HepG2 (cell line): ENCODE data around the gene SLC25A44. TPM values are rescaled to one million over a fixed set of nuclear protein-coding genes. Genes with fewer than 3 reads are reported as not detected.

Source experiments
- ATAC-seq: fragments of 200-7000 bp; cut with Tn5 transposase; 3 replicates; pipeline ENCODE4 v1.9.1; 2020; ENCODE audit warnings: mild to moderate bottlenecking, moderate library complexity
- BruUV-seq: library from RNA; stranded (reverse); fragments of 400-500 nt; replicated peaks from 2 replicates; lab custom pipeline; 2021; lab: Mats Ljungman, UMichigan
- CTCF ChIA-PET: fragments of 300-600 bp; formaldehyde crosslinking; extraction: SDS; loops from one replicate; lab custom pipeline; 2021; ENCODE audit warnings: low total read pairs, inconsistent platforms, low intra/inter-chr PET ratio; lab: Yijun Ruan, JAX
- POLR2A ChIA-PET: fragments of 350-600 bp; sonication (Branson Sonifier 250); formaldehyde crosslinking; loops from one replicate; lab custom pipeline; 2020; ENCODE audit warnings: antibody characterized with exemption, inconsistent platforms; lab: Yijun Ruan, JAX
- DNase-seq: peaks from one replicate; pipeline ENCODE4 v3.0.0-alpha.2; 2015; ENCODE audit warnings: low spot score
- FAIRE-seq: peaks from 3 replicates; lab custom pipeline; 2011; peaks lifted over from hg19 to GRCh38; lab: Jason Lieb, UNC
- H2AFZ ChIP-seq: one replicate; pipeline ENCODE4 v1.6.1; 2011; ENCODE audit warnings: low read length, inconsistent platforms
- H3K27ac ChIP-seq: fragments of 300-600 bp; 3 replicates; pipeline ENCODE4 v1.8.0; 2011; ENCODE audit warnings: mixed run types, mild to moderate bottlenecking, mixed read lengths, low read length, inconsistent platforms; ENCODE audit not compliant: insufficient read depth; ENCODE audit errors: extremely low read length
- H3K27me3 ChIP-seq, 2 experiments: fragments of 200-600 bp in 1 of 2; 2 replicates in 1 of 2; 3 replicates in 1 of 2; pipeline versions ENCODE4 v1.6.0 to v1.8.0; 2011; ENCODE audit warnings: low read length in 2 of 2, mild to moderate bottlenecking in 2 of 2, moderate library complexity in 2 of 2, inconsistent platforms in 1 of 2; ENCODE audit not compliant: insufficient read depth in 2 of 2, control insufficient read depth in 1 of 2
- H3K36me3 ChIP-seq, 2 experiments: fragments of 200-600 bp in 1 of 2; replicated peaks in 1 of 2; 2 replicates in 1 of 2; 3 replicates in 1 of 2; pipeline versions ENCODE4 v1.5.1 to v1.8.0; 2011; ENCODE audit warnings: low read length in 2 of 2, inconsistent platforms in 1 of 2; ENCODE audit not compliant: insufficient read depth in 2 of 2, control insufficient read depth in 1 of 2
- H3K4me1 ChIP-seq: 2 replicates; pipeline ENCODE4 v1.5.1; 2012; ENCODE audit warnings: low read length, inconsistent platforms; ENCODE audit not compliant: insufficient read depth
- H3K4me2 ChIP-seq: 2 replicates; pipeline ENCODE4 v1.6.0; 2011; ENCODE audit warnings: low read depth, low read length, inconsistent platforms
- H3K4me3 ChIP-seq, 3 experiments: fragments of 200-600 bp in 1 of 3; sonication (generic), shearing (Covaris generic) in 1 of 3; replicated peaks in 1 of 3; 2 replicates each; pipeline ENCODE4 v1.5.1; 2011 to 2016; ENCODE audit warnings: low read length in 3 of 3, inconsistent platforms in 2 of 3, low read depth in 2 of 3, mild to moderate bottlenecking in 2 of 3, control low read depth in 1 of 3, mixed read lengths in 1 of 3; ENCODE audit not compliant: insufficient read depth in 1 of 3
- H3K79me2 ChIP-seq: one replicate; pipeline ENCODE4 v1.6.1; 2011; ENCODE audit warnings: low read length, inconsistent platforms; ENCODE audit not compliant: insufficient read depth
- H3K9ac ChIP-seq: 2 replicates; pipeline ENCODE4 v1.6.0; 2011; ENCODE audit warnings: mild to moderate bottlenecking, low read depth, low read length, inconsistent platforms; ENCODE audit not compliant: insufficient read depth
- H3K9me3 ChIP-seq: 2 replicates; pipeline ENCODE4 v1.5.1; 2012; ENCODE audit warnings: mild to moderate bottlenecking, low read length
- H4K20me1 ChIP-seq: 2 replicates; pipeline ENCODE4 v1.6.0; 2011; ENCODE audit warnings: inconsistent platforms, mild to moderate bottlenecking, low read length, moderate library complexity; ENCODE audit not compliant: insufficient read depth
- AGO2 ChIP-seq: fragments of 200-400 bp; formaldehyde crosslinking; optimal IDR thresholded peaks from 2 replicates; pipeline ENCODE3; 2017; ENCODE audit warnings: mild to moderate bottlenecking, low read depth, low read length, moderate library complexity
- ATF1 ChIP-seq: IDR thresholded peaks from 2 replicates; pipeline ENCODE4 v1.6.1; 2016; ENCODE audit warnings: mild to moderate bottlenecking, control low read depth
- BCL3 ChIP-seq: sonication (generic); formaldehyde crosslinking; IDR thresholded peaks from 2 replicates; pipeline ENCODE4 v1.5.1; 2020; ENCODE audit warnings: mild to moderate bottlenecking, missing genetic modification reagents, moderate library complexity
- GATAD2A ChIP-seq: IDR thresholded peaks from 2 replicates; pipeline ENCODE4 v1.6.1; 2016
- HHEX ChIP-seq: IDR thresholded peaks from 2 replicates; pipeline ENCODE4 v1.6.1; 2016; ENCODE audit warnings: control low read depth
- SATB2 ChIP-seq: sonication (generic); formaldehyde crosslinking; IDR thresholded peaks from 2 replicates; pipeline ENCODE4 v1.5.0; 2020; ENCODE audit warnings: missing genetic modification reagents
- SRSF1 ChIP-seq: fragments of 200-400 bp; formaldehyde crosslinking; optimal IDR thresholded peaks from 2 replicates; pipeline ENCODE3; 2017; ENCODE audit warnings: mild to moderate bottlenecking, low read depth, low read length, moderate library complexity
- TP53 ChIP-seq: sonication (generic); formaldehyde crosslinking; conservative IDR thresholded peaks from 2 replicates; pipeline ENCODE4 v1.4.0; 2020; ENCODE audit warnings: missing genetic modification reagents
- USF2 ChIP-seq, 2 experiments: sonication (generic) in 1 of 2; formaldehyde crosslinking in 1 of 2; IDR thresholded peaks; 2 replicates each; pipeline versions ENCODE4 v1.5.1 to v1.6.1; 2011 to 2020; ENCODE audit warnings: borderline replicate concordance in 1 of 2, low read depth in 1 of 2, low read length in 1 of 2, mild to moderate bottlenecking in 1 of 2, missing genetic modification reagents in 1 of 2, moderate library complexity in 1 of 2
- ZNF564 ChIP-seq: sonication (generic); formaldehyde crosslinking; IDR thresholded peaks from 2 replicates; pipeline ENCODE4 v1.8.1; 2023; ENCODE audit warnings: mild to moderate bottlenecking, missing genetic modification reagents
- ZNF770 ChIP-seq: sonication (generic); formaldehyde crosslinking; IDR thresholded peaks from 2 replicates; pipeline ENCODE4 v1.5.0; 2020; ENCODE audit warnings: mild to moderate bottlenecking, missing genetic modification reagents
- whole genome bisulfite sequencing: methylation state at CpG from one replicate; pipeline ENCODE4 v1.1.6; 2017; ENCODE audit warnings: low lambda C conversion rate; 5-methylcytosine and 5-hydroxymethylcytosine counted together
- in situ Hi-C: cut with HindIII; loops from 2 replicates; pipeline ENCODE4 v1.10.0; 2017; ENCODE audit warnings: low pct_unique_long_range_greater_than_20kb; ENCODE audit not compliant: extremely low pct_ligation_motif_present
- intact Hi-C: fragments of 100-400 bp; cut with micrococcal nuclease; formaldehyde crosslinking; loops from one replicate; pipeline ENCODE4 v1.10.0; 2022; ENCODE audit not compliant: unreplicated experiment
- polyA plus RNA-seq, 8 experiments: library from polyadenylated mRNA; depleted of rRNA in 3 of 8; stranded (reverse) in 7 of 8; unstranded in 1 of 8; fragments of >200 nt; fragmentation: Illumina TruSeq in 4 of 8; extraction: Trizol in 4 of 8; gene quantifications; 2 replicates each; pipeline versions ENCODE4 v1.2.1 to v1.2.3, GENCODE V29; 2011 to 2016; ENCODE audit warnings: low read depth in 4 of 8, missing spikeins in 1 of 8, mixed read lengths in 1 of 8; ENCODE audit not compliant: insufficient read depth in 1 of 8
- total RNA-seq, 5 experiments: library from RNA; depleted of rRNA; stranded (reverse); fragments of >200 nt; fragmentation: Illumina TruSeq; extraction: Trizol; gene quantifications; 2 replicates each; pipeline ENCODE4 v1.2.3, GENCODE V29; 2016; ENCODE audit warnings: low read depth in 1 of 5

The SLC25A44 gene
- total and polyA plus RNA-seq, 2 of the 13 experiments (the other 11 are each of a cell fraction or from before 2014, with no cell fraction given): 10.7 to 13.4 TPM

GRCh38 chr1:156236164-156236563 is 42.3 kb downstream of the SLC25A44 start:
- no peak overlapping the region for H3K4me3 ChIP-seq
- ATAC-seq (no peak), FAIRE-seq (no peak), DNase-seq (no peak)
- intact Hi-C loops: no loop called here
- no peaks in the 10 kb centered on the region for H3K4me1 ChIP-seq
- in situ Hi-C loops: no loop called here
- no peak overlapping the region for H3K9ac ChIP-seq
- H3K27ac ChIP-seq: no peak overlapping the region
- H3K9me3 ChIP-seq: no peaks in the 10 kb centered on the region
- ChIA-PET CTCF (no interaction called here), POLR2A (interaction anchor here (1.0 kb wide), 1 partner anchor 11 kb away, joined by 3 read pairs; no protein-coding TSS in a partner anchor)
- no peak overlapping the region for H2AFZ ChIP-seq
- H3K27me3 ChIP-seq: no peaks in the 10 kb centered on the region
- no peak overlapping the region for H3K4me2 ChIP-seq
- TF ChIP-seq AGO2: peak; percentile 69
- no peak for TF ChIP-seq BCL3
- H3K79me2 ChIP-seq: no peaks in the 10 kb centered on the region
- WGBS: 96% methylated on average over 4 of the region's 12 CpGs
- BruUV-seq: no TSS peak
- peaks cover 21 to 53% of the 10 kb centered on the region in 2 experiments for H3K36me3 ChIP-seq
- no peaks in the 10 kb centered on the region for H4K20me1 ChIP-seq

- intact Hi-C loops: no loop called here
- ChIA-PET POLR2A (interaction anchor here (1.2 kb wide), 1 partner anchor 26 kb away, joined by 4 read pairs; the partner anchor contains the start of gene PMF1), CTCF (no interaction called here)
- Histone ChIP-seq H3K4me3 (no peak overlapping the region), H3K4me1 (no peaks in the 10 kb centered on the region), H3K27ac (no peak overlapping the region), H3K36me3 (peaks cover 19 to 49% of the 10 kb centered on the region in 2 experiments), H3K9ac (no peak overlapping the region), H4K20me1 (no peaks in the 10 kb centered on the region), H2AFZ (no peak overlapping the region), H3K79me2 (no peaks in the 10 kb centered on the region), H3K9me3 (no peaks in the 10 kb centered on the region), H3K27me3 (no peaks in the 10 kb centered on the region), H3K4me2 (no peak overlapping the region)
- in situ Hi-C loops: no loop called here
- DNase-seq: no peak
- ATAC-seq: no peak
- FAIRE-seq: no peak
- no TSS peak for BruUV-seq
- 96% methylated on average over 5 of the region's 5 CpGs for WGBS
- no peak for TF ChIP-seq GATAD2A
- no peak for TF ChIP-seq ZNF770 (CRISPR knock-in tag)
- TF ChIP-seq SATB2 (CRISPR knock-in tag): no peak
- TF ChIP-seq USF2 (IDR thresholded peaks at IDR 0.05; ENCODE audit: low read depth, low read length): no peak
- no peak for TF ChIP-seq USF2 (CRISPR knock-in tag; IDR thresholded peaks at IDR 0.05; ENCODE audit: borderline replicate concordance)
- TF ChIP-seq SRSF1: no peak
- TF ChIP-seq TP53: no peak
- no peak for TF ChIP-seq ZNF564 (CRISPR knock-in tag)
- TF ChIP-seq HHEX: no peak
- no peak for TF ChIP-seq ATF1 (CRISPR knock-in tag)
These were observed 44.3 kb downstream of the SLC25A44 start for GRCh38 chr1:156238248-156238647.
